HEK293 (cell line): Measurements from ENCODE around the gene PDK2.
A peak's percentile ranks its signal among the peaks of the same experiment; 100 is the strongest.

Source experiments
- CTCF ChIA-PET: fragments of 350-600 bp; formaldehyde crosslinking; extraction: SDS; loops from one replicate; lab custom pipeline; 2021; ENCODE audit warnings: antibody characterized with exemption; lab: Yijun Ruan, JAX
- POLR2A ChIA-PET: fragments of 300-600 bp; formaldehyde crosslinking; extraction: SDS; loops from one replicate; lab custom pipeline; 2020; ENCODE audit warnings: antibody characterized with exemption, inconsistent platforms; lab: Yijun Ruan, JAX
- H3K27ac ChIP-seq: fragments of 200-500 bp; sonication (Bioruptor generic); 2 replicates; pipeline ENCODE4 v1.5.1; 2014; ENCODE audit warnings: low read depth, low read length, control low read depth, inconsistent platforms; ENCODE audit errors: extremely low read depth
- H3K36me3 ChIP-seq, 2 experiments: fragments of 200-500 bp in 1 of 2; sonication (Bioruptor generic) in 1 of 2; 1 replicate in 1 of 2; 2 replicates in 1 of 2; pipeline ENCODE4 v1.5.1; 2014 to 2017; ENCODE audit warnings: inconsistent platforms in 2 of 2, low read length in 2 of 2; ENCODE audit not compliant: control insufficient read depth in 2 of 2, insufficient read depth in 1 of 2
- H3K4me1 ChIP-seq: fragments of 200-500 bp; sonication (Bioruptor generic); 2 replicates; pipeline ENCODE4 v1.5.1; 2014; ENCODE audit warnings: mild to moderate bottlenecking, low read length, inconsistent platforms; ENCODE audit not compliant: control insufficient read depth, insufficient read depth
- H3K4me3 ChIP-seq: 2 replicates; pipeline ENCODE4 v1.5.1; 2011; ENCODE audit warnings: low read depth, mild to moderate bottlenecking, control low read depth, low read length, moderate library complexity
- H3K9me3 ChIP-seq: fragments of 200-500 bp; sonication (Bioruptor generic); 2 replicates; pipeline ENCODE4 v1.5.1; 2014; ENCODE audit warnings: low read depth, low read length, inconsistent platforms; ENCODE audit not compliant: control insufficient read depth, insufficient read depth
- EGR2 ChIP-seq: fragments of 450-650 bp; formaldehyde crosslinking; IDR thresholded peaks from 2 replicates; pipeline ENCODE4 v1.5.1; 2016; ENCODE audit warnings: low read depth, missing biosample characterization, missing genetic modification characterization
- GLIS2 ChIP-seq: fragments of 450-650 bp; formaldehyde crosslinking; IDR thresholded peaks from 2 replicates; pipeline ENCODE4 v1.5.1; 2016; ENCODE audit warnings: missing biosample characterization, missing genetic modification characterization
- KLF1 ChIP-seq: fragments of 450-650 bp; formaldehyde crosslinking; IDR thresholded peaks from 2 replicates; pipeline ENCODE4 v1.5.1; 2016; ENCODE audit warnings: missing biosample characterization, missing genetic modification characterization
- MYNN ChIP-seq: fragments of 450-650 bp; formaldehyde crosslinking; IDR thresholded peaks from 2 replicates; pipeline ENCODE4 v1.5.1; 2016; ENCODE audit warnings: missing biosample characterization, missing genetic modification characterization, borderline replicate concordance
- PRDM1 ChIP-seq: fragments of 450-650 bp; formaldehyde crosslinking; IDR thresholded peaks from 2 replicates; pipeline ENCODE4; 2016; ENCODE audit warnings: missing biosample characterization, missing genetic modification characterization
- RBAK ChIP-seq: fragments of 450-650 bp; formaldehyde crosslinking; IDR thresholded peaks from 2 replicates; pipeline ENCODE4 v1.5.1; 2016; ENCODE audit warnings: missing biosample characterization, missing genetic modification characterization
- SP7 ChIP-seq: fragments of 450-650 bp; formaldehyde crosslinking; IDR thresholded peaks from 2 replicates; pipeline ENCODE4 v1.5.1; 2016; ENCODE audit warnings: missing biosample characterization, missing genetic modification characterization
- TCF7L2 ChIP-seq: IDR thresholded peaks from 2 replicates; pipeline ENCODE4 v1.6.1; 2011; ENCODE audit warnings: low read depth, mild to moderate bottlenecking, inconsistent platforms, low read length, moderate library complexity, borderline replicate concordance
- ZBTB1 ChIP-seq: fragments of 450-650 bp; formaldehyde crosslinking; IDR thresholded peaks from 2 replicates; pipeline ENCODE4 v1.5.1; 2016; ENCODE audit warnings: missing biosample characterization, missing genetic modification characterization
- ZBTB21 ChIP-seq: fragments of 450-650 bp; formaldehyde crosslinking; IDR thresholded peaks from 2 replicates; pipeline ENCODE4 v1.5.1; 2017; ENCODE audit warnings: missing biosample characterization, missing genetic modification characterization
- ZFHX2 ChIP-seq: fragments of 450-650 bp; formaldehyde crosslinking; conservative IDR thresholded peaks from 2 replicates; pipeline ENCODE4 v1.5.1; 2016; ENCODE audit warnings: missing biosample characterization, missing genetic modification characterization
- ZIC2 ChIP-seq: fragments of 450-650 bp; formaldehyde crosslinking; IDR thresholded peaks from 2 replicates; pipeline ENCODE4 v1.5.1; 2016; ENCODE audit warnings: missing biosample characterization, missing genetic modification characterization
- ZNF140 ChIP-seq: fragments of 450-650 bp; formaldehyde crosslinking; IDR thresholded peaks from 2 replicates; pipeline ENCODE4 v1.5.1; 2016; ENCODE audit warnings: missing biosample characterization, missing genetic modification characterization
- ZNF404 ChIP-seq: fragments of 450-650 bp; formaldehyde crosslinking; IDR thresholded peaks from 2 replicates; pipeline ENCODE4 v1.5.1; 2017; ENCODE audit warnings: missing biosample characterization, missing genetic modification characterization
- ZNF416 ChIP-seq: fragments of 450-650 bp; formaldehyde crosslinking; IDR thresholded peaks from 2 replicates; pipeline ENCODE4 v1.5.1; 2016; ENCODE audit warnings: missing biosample characterization, missing genetic modification characterization
- ZNF521 ChIP-seq: fragments of 450-650 bp; formaldehyde crosslinking; IDR thresholded peaks from 2 replicates; pipeline ENCODE4 v1.5.1; 2017; ENCODE audit warnings: missing biosample characterization, mild to moderate bottlenecking, missing genetic modification characterization
- ZNF561 ChIP-seq: fragments of 450-650 bp; IDR thresholded peaks from 2 replicates; pipeline ENCODE4 v1.5.1; 2018; ENCODE audit warnings: missing biosample characterization, missing genetic modification characterization, borderline replicate concordance
- ZNF596 ChIP-seq: fragments of 450-650 bp; IDR thresholded peaks from 2 replicates; pipeline ENCODE4 v1.5.0; 2018; ENCODE audit warnings: missing biosample characterization, mild to moderate bottlenecking, missing genetic modification characterization, moderate library complexity
- ZNF600 ChIP-seq: fragments of 450-650 bp; formaldehyde crosslinking; IDR thresholded peaks from 2 replicates; pipeline ENCODE4 v1.5.1; 2016; ENCODE audit warnings: missing biosample characterization, missing genetic modification characterization
- TF ChIP-seq, protein P1 (sequence below): fragments of 450-650 bp; formaldehyde crosslinking; conservative IDR thresholded peaks from 2 replicates; pipeline ENCODE4 v1.5.1; 2016; ENCODE audit warnings: low read depth, missing biosample characterization, missing genetic modification characterization
- TF ChIP-seq, protein P2 (sequence below): fragments of 450-650 bp; formaldehyde crosslinking; IDR thresholded peaks from 2 replicates; pipeline ENCODE4 v1.5.1; 2016; ENCODE audit warnings: missing biosample characterization, missing genetic modification characterization
- TF ChIP-seq, protein P3 (sequence below): fragments of 450-650 bp; formaldehyde crosslinking; IDR thresholded peaks from 2 replicates; pipeline ENCODE4 v1.5.1; 2016; ENCODE audit warnings: missing biosample characterization, missing genetic modification characterization
- TF ChIP-seq, protein P4 (sequence below): fragments of 450-650 bp; formaldehyde crosslinking; IDR thresholded peaks from 2 replicates; pipeline ENCODE4 v1.5.1; 2016; ENCODE audit warnings: missing biosample characterization, missing genetic modification characterization
- TF ChIP-seq, protein P5 (sequence below): fragments of 450-650 bp; formaldehyde crosslinking; IDR thresholded peaks from 2 replicates; pipeline ENCODE4 v1.5.1; 2016; ENCODE audit warnings: missing biosample characterization, missing genetic modification characterization

PDK2 gene

DNA sequence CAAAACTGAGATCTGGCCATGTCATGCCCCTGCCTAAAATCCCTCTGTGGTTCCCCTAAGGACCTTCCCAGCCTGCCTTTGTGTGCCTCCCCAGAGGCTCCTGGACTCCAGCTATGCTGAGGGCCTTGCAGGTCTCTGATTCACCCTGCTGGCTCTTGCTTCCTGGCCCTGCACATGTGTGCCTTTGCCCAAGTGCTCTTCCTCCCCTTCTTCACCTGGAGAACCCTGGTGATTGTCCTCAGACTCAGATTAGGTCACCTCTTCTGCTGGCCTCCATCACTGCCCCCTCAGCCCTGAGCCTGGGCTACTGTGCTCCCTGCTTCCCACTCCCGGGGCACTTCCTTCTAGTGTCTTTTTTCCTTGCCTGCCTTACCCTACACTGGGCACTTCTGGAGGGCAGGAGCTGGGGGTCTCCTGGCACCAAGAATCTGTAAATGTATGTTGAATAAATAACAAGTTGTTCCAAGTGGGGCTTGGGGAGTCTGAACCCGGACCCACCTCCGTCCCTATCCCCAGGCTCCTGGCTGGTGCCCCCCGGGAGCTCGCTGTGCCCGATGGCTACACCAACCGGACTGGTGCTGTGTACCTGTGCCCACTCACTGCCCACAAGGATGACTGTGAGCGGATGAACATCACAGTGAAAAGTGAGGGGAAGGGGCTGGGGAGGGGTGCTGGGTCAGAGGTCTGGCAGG is 31.4 kb upstream of the PDK2 start:
- H3K36me3 ChIP-seq: peaks cover 0 to 6% of the 10 kb centered on the region in 2 experiments; a peak in 1 of 3 replicates
- H3K4me3 ChIP-seq: no peak overlapping the region
- TF ChIP-seq ZIC2 (peak; percentile 24; the same call in 1 of the 2 replicates), PRDM1 (tag by site-specific recombination) (no peak), ZNF521 (tag by site-specific recombination) (no peak), KLF1 (no peak), ZNF404 (no peak)
- TF ChIP-seq, protein P1, sequence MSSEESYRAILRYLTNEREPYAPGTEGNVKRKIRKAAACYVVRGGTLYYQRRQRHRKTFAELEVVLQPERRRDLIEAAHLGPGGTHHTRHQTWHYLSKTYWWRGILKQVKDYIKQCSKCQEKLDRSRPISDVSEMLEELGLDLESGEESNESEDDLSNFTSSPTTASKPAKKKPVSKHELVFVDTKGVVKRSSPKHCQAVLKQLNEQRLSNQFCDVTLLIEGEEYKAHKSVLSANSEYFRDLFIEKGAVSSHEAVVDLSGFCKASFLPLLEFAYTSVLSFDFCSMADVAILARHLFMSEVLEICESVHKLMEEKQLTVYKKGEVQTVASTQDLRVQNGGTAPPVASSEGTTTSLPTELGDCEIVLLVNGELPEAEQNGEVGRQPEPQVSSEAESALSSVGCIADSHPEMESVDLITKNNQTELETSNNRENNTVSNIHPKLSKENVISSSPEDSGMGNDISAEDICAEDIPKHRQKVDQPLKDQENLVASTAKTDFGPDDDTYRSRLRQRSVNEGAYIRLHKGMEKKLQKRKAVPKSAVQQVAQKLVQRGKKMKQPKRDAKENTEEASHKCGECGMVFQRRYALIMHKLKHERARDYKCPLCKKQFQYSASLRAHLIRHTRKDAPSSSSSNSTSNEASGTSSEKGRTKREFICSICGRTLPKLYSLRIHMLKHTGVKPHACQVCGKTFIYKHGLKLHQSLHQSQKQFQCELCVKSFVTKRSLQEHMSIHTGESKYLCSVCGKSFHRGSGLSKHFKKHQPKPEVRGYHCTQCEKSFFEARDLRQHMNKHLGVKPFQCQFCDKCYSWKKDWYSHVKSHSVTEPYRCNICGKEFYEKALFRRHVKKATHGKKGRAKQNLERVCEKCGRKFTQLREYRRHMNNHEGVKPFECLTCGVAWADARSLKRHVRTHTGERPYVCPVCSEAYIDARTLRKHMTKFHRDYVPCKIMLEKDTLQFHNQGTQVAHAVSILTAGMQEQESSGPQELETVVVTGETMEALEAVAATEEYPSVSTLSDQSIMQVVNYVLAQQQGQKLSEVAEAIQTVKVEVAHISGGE: no peak
- TF ChIP-seq, protein P2, sequence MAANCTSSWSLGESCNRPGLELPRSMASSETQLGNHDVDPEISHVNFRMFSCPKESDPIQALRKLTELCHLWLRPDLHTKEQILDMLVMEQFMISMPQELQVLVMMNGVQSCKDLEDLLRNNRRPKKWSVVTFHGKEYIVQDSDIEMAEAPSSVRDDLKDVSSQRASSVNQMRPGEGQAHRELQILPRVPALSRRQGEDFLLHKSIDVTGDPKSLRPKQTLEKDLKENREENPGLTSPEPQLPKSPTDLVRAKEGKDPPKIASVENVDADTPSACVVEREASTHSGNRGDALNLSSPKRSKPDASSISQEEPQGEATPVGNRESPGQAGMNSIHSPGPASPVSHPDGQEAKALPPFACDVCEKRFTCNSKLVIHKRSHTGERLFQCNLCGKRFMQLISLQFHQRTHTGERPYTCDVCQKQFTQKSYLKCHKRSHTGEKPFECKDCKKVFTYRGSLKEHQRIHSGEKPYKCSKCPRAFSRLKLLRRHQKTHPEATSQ: no peak
- POLR2A ChIA-PET: interaction anchor here (1.3 kb wide), 2 partner anchors 8 to 300 kb away, joined by 3 to 13 read pairs; partner anchors contain the start of genes FAM117A and ITGA3
- no peak overlapping the region for H3K27ac ChIP-seq
- no peaks in the 10 kb centered on the region for H3K9me3 ChIP-seq
- H3K4me1 ChIP-seq: peaks cover 5% of the 10 kb centered on the region
- CTCF ChIA-PET: interaction anchor here (0.6 to 2.6 kb wide), 7 partner anchors 9 to 219 kb away, joined by 3 to 13 read pairs (median 4); no protein-coding TSS in a partner anchor

DNA sequence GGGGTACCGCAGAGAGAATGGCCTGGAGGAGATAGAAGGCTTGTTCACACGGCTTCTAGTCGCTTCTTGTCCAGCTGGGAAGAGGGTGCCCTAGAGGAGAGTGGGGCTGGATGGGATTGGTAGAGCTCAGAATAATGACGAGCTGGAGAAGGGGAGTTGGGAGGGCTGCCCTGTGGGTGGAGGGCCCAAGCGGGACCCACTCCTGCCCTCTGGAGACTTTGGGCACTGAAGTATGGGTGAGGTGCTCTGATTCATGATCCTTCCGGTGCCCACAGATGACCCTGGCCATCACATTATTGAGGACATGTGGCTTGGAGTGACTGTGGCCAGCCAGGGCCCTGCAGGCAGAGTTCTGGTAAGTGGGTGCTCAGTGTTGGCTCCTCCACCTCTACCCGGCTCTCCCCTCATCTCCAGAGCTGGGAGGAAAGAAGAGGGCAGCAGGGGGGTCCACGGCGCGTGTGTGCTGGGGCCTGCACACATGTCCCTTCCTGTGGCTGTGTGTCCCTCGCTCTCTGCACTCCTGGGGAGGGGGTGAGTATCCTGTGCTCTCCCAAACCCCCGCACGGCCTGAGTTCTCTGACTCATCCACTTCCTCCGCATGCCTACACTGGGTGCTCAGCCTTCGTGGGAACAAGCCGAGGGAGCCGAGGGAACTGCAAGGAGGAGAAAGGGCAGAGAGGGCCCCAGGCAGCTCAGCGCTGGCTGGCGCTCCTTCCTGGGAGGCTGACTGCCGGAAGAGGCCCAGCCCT is 30.7 kb upstream of the PDK2 start:
- Histone ChIP-seq H3K4me3 (no peak overlapping the region), H3K27ac (no peak overlapping the region), H3K4me1 (peaks cover 5% of the 10 kb centered on the region), H3K36me3 (peaks cover 0 to 6% of the 10 kb centered on the region in 2 experiments; a peak in 1 of 3 replicates), H3K9me3 (no peaks in the 10 kb centered on the region)
- ChIA-PET CTCF (interaction anchor here (0.6 to 2.6 kb wide), 9 partner anchors 8 to 368 kb away, joined by 3 to 13 read pairs (median 5); partner anchors contain the start of gene ITGA3), POLR2A (interaction anchor here (1.3 kb wide), 2 partner anchors 9 to 300 kb away, joined by 3 to 13 read pairs; partner anchors contain the start of genes FAM117A and ITGA3)
- TF ChIP-seq TCF7L2: no peak
- no peak for TF ChIP-seq ZBTB21 (tag by site-specific recombination)
- TF ChIP-seq SP7 (tag by site-specific recombination): 0 out of 2 replicates have a peak, but pooled peaks have one; percentile 38
- no peak for TF ChIP-seq RBAK
- TF ChIP-seq, protein P3, sequence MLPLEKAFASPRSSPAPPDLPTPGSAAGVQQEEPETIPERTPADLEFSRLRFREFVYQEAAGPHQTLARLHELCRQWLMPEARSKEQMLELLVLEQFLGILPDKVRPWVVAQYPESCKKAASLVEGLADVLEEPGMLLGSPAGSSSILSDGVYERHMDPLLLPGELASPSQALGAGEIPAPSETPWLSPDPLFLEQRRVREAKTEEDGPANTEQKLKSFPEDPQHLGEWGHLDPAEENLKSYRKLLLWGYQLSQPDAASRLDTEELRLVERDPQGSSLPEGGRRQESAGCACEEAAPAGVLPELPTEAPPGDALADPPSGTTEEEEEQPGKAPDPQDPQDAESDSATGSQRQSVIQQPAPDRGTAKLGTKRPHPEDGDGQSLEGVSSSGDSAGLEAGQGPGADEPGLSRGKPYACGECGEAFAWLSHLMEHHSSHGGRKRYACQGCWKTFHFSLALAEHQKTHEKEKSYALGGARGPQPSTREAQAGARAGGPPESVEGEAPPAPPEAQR: no peak
- TF ChIP-seq ZNF416: no peak
- TF ChIP-seq, protein P4, sequence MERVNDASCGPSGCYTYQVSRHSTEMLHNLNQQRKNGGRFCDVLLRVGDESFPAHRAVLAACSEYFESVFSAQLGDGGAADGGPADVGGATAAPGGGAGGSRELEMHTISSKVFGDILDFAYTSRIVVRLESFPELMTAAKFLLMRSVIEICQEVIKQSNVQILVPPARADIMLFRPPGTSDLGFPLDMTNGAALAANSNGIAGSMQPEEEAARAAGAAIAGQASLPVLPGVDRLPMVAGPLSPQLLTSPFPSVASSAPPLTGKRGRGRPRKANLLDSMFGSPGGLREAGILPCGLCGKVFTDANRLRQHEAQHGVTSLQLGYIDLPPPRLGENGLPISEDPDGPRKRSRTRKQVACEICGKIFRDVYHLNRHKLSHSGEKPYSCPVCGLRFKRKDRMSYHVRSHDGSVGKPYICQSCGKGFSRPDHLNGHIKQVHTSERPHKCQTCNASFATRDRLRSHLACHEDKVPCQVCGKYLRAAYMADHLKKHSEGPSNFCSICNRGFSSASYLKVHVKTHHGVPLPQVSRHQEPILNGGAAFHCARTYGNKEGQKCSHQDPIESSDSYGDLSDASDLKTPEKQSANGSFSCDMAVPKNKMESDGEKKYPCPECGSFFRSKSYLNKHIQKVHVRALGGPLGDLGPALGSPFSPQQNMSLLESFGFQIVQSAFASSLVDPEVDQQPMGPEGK (tag by site-specific recombination): peak; percentile 36; the same call in 1 of the 2 replicates
- TF ChIP-seq MYNN (tag by site-specific recombination): no peak
- peak; percentile 83 for TF ChIP-seq ZFHX2 (tag by site-specific recombination)
- peak; percentile 60 for TF ChIP-seq GLIS2 (tag by site-specific recombination)
- 0 out of 2 replicates have a peak, but pooled peaks have one; percentile 21 for TF ChIP-seq ZNF600 (tag by site-specific recombination)
- TF ChIP-seq, protein P5, sequence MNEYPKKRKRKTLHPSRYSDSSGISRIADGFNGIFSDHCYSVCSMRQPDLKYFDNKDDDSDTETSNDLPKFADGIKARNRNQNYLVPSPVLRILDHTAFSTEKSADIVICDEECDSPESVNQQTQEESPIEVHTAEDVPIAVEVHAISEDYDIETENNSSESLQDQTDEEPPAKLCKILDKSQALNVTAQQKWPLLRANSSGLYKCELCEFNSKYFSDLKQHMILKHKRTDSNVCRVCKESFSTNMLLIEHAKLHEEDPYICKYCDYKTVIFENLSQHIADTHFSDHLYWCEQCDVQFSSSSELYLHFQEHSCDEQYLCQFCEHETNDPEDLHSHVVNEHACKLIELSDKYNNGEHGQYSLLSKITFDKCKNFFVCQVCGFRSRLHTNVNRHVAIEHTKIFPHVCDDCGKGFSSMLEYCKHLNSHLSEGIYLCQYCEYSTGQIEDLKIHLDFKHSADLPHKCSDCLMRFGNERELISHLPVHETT: no peak
- TF ChIP-seq ZNF140 (tag by site-specific recombination): no peak
- peak; percentile 75 for TF ChIP-seq EGR2 (tag by site-specific recombination)
- no peak for TF ChIP-seq ZBTB1 (tag by site-specific recombination)
- TF ChIP-seq ZNF596 (tag by site-specific recombination): no peak
- TF ChIP-seq ZNF561 (tag by site-specific recombination): no peak
